ENCODE data around the gene KCNA1.

DNA sequence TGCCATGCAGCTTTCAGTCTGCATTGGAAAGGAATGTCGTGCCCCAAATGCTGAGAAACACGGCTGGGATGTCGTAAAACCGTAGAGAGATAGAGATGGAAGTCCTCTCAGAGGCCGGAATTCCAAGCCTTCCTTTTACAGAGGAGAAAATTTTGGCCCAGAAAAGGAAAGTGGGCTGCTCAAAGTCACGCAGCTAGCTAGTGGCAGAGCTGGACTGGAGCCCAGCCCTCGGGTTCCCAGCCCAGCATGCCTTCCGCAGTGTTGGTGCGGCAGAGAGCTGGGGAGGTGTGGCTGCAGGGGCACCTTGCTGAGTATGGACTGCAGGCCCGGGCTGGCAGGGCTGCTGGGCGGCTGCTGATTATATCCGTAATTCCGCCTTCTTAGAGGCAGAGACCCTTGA lies 50.3 kb downstream of the KCNA1 start:
- TF ChIP-seq, protein P1, sequence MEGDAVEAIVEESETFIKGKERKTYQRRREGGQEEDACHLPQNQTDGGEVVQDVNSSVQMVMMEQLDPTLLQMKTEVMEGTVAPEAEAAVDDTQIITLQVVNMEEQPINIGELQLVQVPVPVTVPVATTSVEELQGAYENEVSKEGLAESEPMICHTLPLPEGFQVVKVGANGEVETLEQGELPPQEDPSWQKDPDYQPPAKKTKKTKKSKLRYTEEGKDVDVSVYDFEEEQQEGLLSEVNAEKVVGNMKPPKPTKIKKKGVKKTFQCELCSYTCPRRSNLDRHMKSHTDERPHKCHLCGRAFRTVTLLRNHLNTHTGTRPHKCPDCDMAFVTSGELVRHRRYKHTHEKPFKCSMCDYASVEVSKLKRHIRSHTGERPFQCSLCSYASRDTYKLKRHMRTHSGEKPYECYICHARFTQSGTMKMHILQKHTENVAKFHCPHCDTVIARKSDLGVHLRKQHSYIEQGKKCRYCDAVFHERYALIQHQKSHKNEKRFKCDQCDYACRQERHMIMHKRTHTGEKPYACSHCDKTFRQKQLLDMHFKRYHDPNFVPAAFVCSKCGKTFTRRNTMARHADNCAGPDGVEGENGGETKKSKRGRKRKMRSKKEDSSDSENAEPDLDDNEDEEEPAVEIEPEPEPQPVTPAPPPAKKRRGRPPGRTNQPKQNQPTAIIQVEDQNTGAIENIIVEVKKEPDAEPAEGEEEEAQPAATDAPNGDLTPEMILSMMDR (conservative IDR thresholded peaks at IDR 0.05; ENCODE audit: low read depth, low read length): no peak
- no peak for TF ChIP-seq EZH2phosphoT487 (IDR thresholded peaks at IDR 0.05; ENCODE audit: borderline replicate concordance, low read length)
- TF ChIP-seq EZH2 (IDR thresholded peaks at IDR 0.05; ENCODE audit: low read length, unreplicated experiment): no peak

Measured in PC-3 (cell line).